Ascending aorta (tissue), 2 donors: ENCODE data around the gene ARID3C. TPM values are rescaled to one million over a fixed set of nuclear protein-coding genes. Genes with fewer than 3 reads are reported as not detected.
A peak's percentile ranks its signal among the peaks of the same experiment; 100 is the strongest.

Source experiments
- DNase-seq, 2 donors: peaks; one replicate each; pipeline ENCODE4 v3.0.0-alpha.2; 2019; ENCODE audit warnings: low spot score in 2 of 2
- H3K27ac ChIP-seq, 2 donors: fragments of 200-600 bp; sonication (generic); one replicate each; pipeline ENCODE4 v1.5.1; 2016 to 2017; ENCODE audit warnings: mild to moderate bottlenecking in 1 of 2
- H3K27me3 ChIP-seq: fragments of 200-600 bp; sonication (generic); one replicate; pipeline ENCODE4 v1.5.1; 2017
- H3K36me3 ChIP-seq, 2 donors: fragments of 200-600 bp; sonication (generic); one replicate each; pipeline ENCODE4 v1.5.1; 2016
- H3K4me1 ChIP-seq, 2 donors: fragments of 200-600 bp; sonication (generic); one replicate each; pipeline ENCODE4 v1.5.1; 2016 to 2017; ENCODE audit warnings: mild to moderate bottlenecking in 1 of 2
- H3K4me3 ChIP-seq, 2 donors: fragments of 200-600 bp; sonication (generic); one replicate each; pipeline ENCODE4 v1.5.1; 2016 to 2017; ENCODE audit warnings: mild to moderate bottlenecking in 1 of 2
- H3K9me3 ChIP-seq, 2 donors: fragments of 200-600 bp; sonication (generic); one replicate each; pipeline ENCODE4 v1.5.1; 2016
- intact Hi-C: fragments of 100-400 bp; cut with DNase I; formaldehyde crosslinking; loops from one replicate; pipeline ENCODE4 v1.15.1; 2023
- total RNA-seq: library from RNA; depleted of rRNA; stranded (reverse); fragments of >200 nt; gene quantifications from one replicate; pipeline ENCODE4 v1.1.0, GENCODE V29; 2016
- TF ChIP-seq, protein P1 (sequence below), 3 experiments: fragments of 200-600 bp in 2 of 3; fragments of 450-650 bp in 1 of 3; sonication (generic) in 2 of 3; IDR thresholded peaks; one replicate each; pipeline ENCODE4 v1.5.1; 2016 to 2019; ENCODE audit warnings: antibody characterized with exemption in 3 of 3, mild to moderate bottlenecking in 1 of 3, moderate library complexity in 1 of 3

ARID3C gene
- total RNA-seq, 1 donor from 2014 or later, result not detected

GRCh38 chr9:34654323-34655051, 25.6 kb upstream of the ARID3C start:
- no peaks in the 10 kb centered on the region for H3K27me3 ChIP-seq
- peaks cover 22 to 49% of the 10 kb centered on the region in 2 donors for H3K4me1 ChIP-seq
- intact Hi-C loops, result loop anchor here (5.0 to 10.0 kb wide), 2 partner anchors 338 to 420 kb away; partner anchors contain the start of genes FANCG and VCP
- peak overlapping the region in 1 of 2 donors; percentile 65 for H3K4me3 ChIP-seq
- peak in 1 of 2 donors; percentile 89 for DNase-seq
- no peaks in the 10 kb centered on the region for H3K9me3 ChIP-seq
- peak overlapping the region; percentile 89 to 96 for H3K27ac ChIP-seq
- TF ChIP-seq, protein P1, sequence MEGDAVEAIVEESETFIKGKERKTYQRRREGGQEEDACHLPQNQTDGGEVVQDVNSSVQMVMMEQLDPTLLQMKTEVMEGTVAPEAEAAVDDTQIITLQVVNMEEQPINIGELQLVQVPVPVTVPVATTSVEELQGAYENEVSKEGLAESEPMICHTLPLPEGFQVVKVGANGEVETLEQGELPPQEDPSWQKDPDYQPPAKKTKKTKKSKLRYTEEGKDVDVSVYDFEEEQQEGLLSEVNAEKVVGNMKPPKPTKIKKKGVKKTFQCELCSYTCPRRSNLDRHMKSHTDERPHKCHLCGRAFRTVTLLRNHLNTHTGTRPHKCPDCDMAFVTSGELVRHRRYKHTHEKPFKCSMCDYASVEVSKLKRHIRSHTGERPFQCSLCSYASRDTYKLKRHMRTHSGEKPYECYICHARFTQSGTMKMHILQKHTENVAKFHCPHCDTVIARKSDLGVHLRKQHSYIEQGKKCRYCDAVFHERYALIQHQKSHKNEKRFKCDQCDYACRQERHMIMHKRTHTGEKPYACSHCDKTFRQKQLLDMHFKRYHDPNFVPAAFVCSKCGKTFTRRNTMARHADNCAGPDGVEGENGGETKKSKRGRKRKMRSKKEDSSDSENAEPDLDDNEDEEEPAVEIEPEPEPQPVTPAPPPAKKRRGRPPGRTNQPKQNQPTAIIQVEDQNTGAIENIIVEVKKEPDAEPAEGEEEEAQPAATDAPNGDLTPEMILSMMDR (IDR thresholded peaks at IDR 0.05), result no peak
- peaks cover 11 to 14% of the 10 kb centered on the region in 2 donors for H3K36me3 ChIP-seq

GRCh38 chr9:34653151-34654072, 24.5 kb upstream of the ARID3C start:
- TF ChIP-seq, protein P1 (IDR thresholded peaks at IDR 0.05), result no peak
- peak overlapping the region; percentile 89 to 96 for H3K27ac ChIP-seq
- intact Hi-C loops, result loop anchor here (1.0 to 10.0 kb wide), 3 partner anchors 12 to 421 kb away; partner anchors contain the start of genes FANCG and VCP
- peak overlapping the region; percentile 8 to 65 for H3K4me3 ChIP-seq
- no peaks in the 10 kb centered on the region for H3K27me3 ChIP-seq
- H3K9me3 ChIP-seq, result no peaks in the 10 kb centered on the region
- peaks cover 22 to 52% of the 10 kb centered on the region in 2 donors for H3K4me1 ChIP-seq
- peaks cover 14 to 24% of the 10 kb centered on the region in 2 donors for H3K36me3 ChIP-seq
- DNase-seq, result peak in 1 of 2 donors; percentile 36

DNA sequence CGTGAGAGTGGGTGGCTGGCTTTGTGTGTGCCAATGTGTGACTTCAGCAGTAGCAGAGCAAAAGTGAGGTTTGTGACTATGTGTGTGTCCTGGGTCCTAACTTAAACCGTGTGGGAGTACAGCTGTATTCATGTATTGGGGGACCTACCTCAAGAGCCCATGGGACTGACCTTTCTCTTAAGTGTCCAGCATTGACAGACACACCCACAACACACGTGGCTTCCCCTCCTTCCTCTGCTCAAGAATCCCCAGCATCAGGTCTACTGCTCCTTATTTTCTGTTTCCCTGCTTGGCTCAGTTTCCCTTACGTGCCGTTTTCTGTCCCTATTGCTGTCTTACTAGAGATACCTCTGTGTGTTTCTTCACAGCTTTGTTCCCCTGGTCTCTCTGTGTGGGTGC, 23.7 kb upstream of the ARID3C start:
- DNase-seq, result no peak
- Histone ChIP-seq H3K9me3 (no peaks in the 10 kb centered on the region), H3K4me3 (peak overlapping the region; percentile 42 to 65), H3K4me1 (peaks cover 28 to 60% of the 10 kb centered on the region in 2 donors), H3K36me3 (peaks cover 17 to 23% of the 10 kb centered on the region in 2 donors), H3K27me3 (no peaks in the 10 kb centered on the region), H3K27ac (peak overlapping the region; percentile 89 to 96)
- intact Hi-C loops, result loop anchor here (5.0 to 10.0 kb wide), 2 partner anchors 340 to 422 kb away; partner anchors contain the start of genes FANCG and VCP
- TF ChIP-seq, protein P1 (IDR thresholded peaks at IDR 0.05), result no peak

- peak; percentile 53 to 94 for DNase-seq
- H3K27me3 ChIP-seq, result no peaks in the 10 kb centered on the region
- intact Hi-C loops, result loop anchor here (5.0 to 10.0 kb wide), 2 partner anchors 340 to 423 kb away; partner anchors contain the start of genes FANCG and VCP
- H3K36me3 ChIP-seq, result peaks cover 17 to 21% of the 10 kb centered on the region in 2 donors
- H3K9me3 ChIP-seq, result no peaks in the 10 kb centered on the region
- H3K27ac ChIP-seq, result peak within 1 kb of the TSS; percentile 89 to 96
- peaks cover 33 to 64% of the 10 kb centered on the region in 2 donors for H3K4me1 ChIP-seq
- TF ChIP-seq, protein P1 (IDR thresholded peaks at IDR 0.05), result peak in 1 of 3 experiments; percentile 4
- peak within 1 kb of the TSS; percentile 42 to 65 for H3K4me3 ChIP-seq
Measured at GRCh38 chr9:34651876-34652601, 23.2 kb upstream of the ARID3C start, which contains the start of gene IL11RA. Gene IL11RA, plus strand, starts transcription at chr9:34652185. Its CDS starts 3,033 bp downstream, at chr9:34655218.
